GM21619 (cell line): ENCODE data around the gene WBP1L.
A peak's percentile ranks its signal among the peaks of the same experiment; 100 is the strongest.
"Not testable (repeated sequence)": the region's sequence is repeated elsewhere in the genome, so short reads cannot be mapped to it uniquely, and the experiment has no call there.

Source experiments
- ATAC-seq: cut with Tn5 transposase; IDR thresholded peaks from one replicate; pipeline ENCODE4 v1.9.1; 2021; ENCODE audit not compliant: unreplicated experiment

Gene WBP1L

GRCh38 chr10:102743588-102744373 lies at the start of gene WBP1L:
Gene WBP1L (plus strand): TSS chr10:102743948. CDS start chr10:102744054, 106 bp downstream.
- ATAC-seq: peak; percentile 95

GRCh38 chr10:102695401-102695800 lies 48.3 kb upstream of the WBP1L start:
- not testable (repeated sequence) for ATAC-seq

GRCh38 chr10:102696736-102697135 lies 47.0 kb upstream of the WBP1L start:
- no peak for ATAC-seq

- no peak for ATAC-seq
Measured at GRCh38 chr10:102698894-102699293, 44.9 kb upstream of the WBP1L start.

- no peak for ATAC-seq
Measured at GRCh38 chr10:102701272-102701671, 42.5 kb upstream of the WBP1L start.

- ATAC-seq: no peak
Measured at GRCh38 chr10:102701796-102702195, 42.0 kb upstream of the WBP1L start.

GRCh38 chr10:102702742-102703141 lies 41.0 kb upstream of the WBP1L start:
- no peak for ATAC-seq

- no peak for ATAC-seq
Measured at GRCh38 chr10:102704915-102705314, 38.8 kb upstream of the WBP1L start.

- no peak for ATAC-seq
Measured at GRCh38 chr10:102705531-102705930, 38.2 kb upstream of the WBP1L start.

GRCh38 chr10:102710609-102711008 lies 33.1 kb upstream of the WBP1L start:
- no peak for ATAC-seq

GRCh38 chr10:102712089-102712488 lies 31.7 kb upstream of the WBP1L start:
- no peak for ATAC-seq

GRCh38 chr10:102712843-102713538 lies 30.8 kb upstream of the WBP1L start:
- ATAC-seq: no peak

- ATAC-seq: peak; percentile 27
Measured at GRCh38 chr10:102713539-102713813, 30.3 kb upstream of the WBP1L start.

- ATAC-seq: peak; percentile 71
Measured at GRCh38 chr10:102713814-102714620, 29.7 kb upstream of the WBP1L start, which contains the start of gene ARL3. Gene ARL3 (minus strand): TSS chr10:102714397. CDS start chr10:102714275, 122 bp downstream.

- peak; percentile 22 for ATAC-seq
Measured at GRCh38 chr10:102714621-102715455, 28.9 kb upstream of the WBP1L start, which contains the start of gene SFXN2. Gene SFXN2 (plus strand): TSS chr10:102714636. CDS start chr10:102726637, 12,001 bp downstream.

- ATAC-seq: no peak
Measured at GRCh38 chr10:102715880-102716279, 27.9 kb upstream of the WBP1L start.

GRCh38 chr10:102716900-102717565 lies 26.7 kb upstream of the WBP1L start:
- ATAC-seq: not testable (repeated sequence)

- no peak for ATAC-seq
Measured at GRCh38 chr10:102718220-102718619, 25.5 kb upstream of the WBP1L start.

- no peak for ATAC-seq
Measured at GRCh38 chr10:102720337-102720736, 23.4 kb upstream of the WBP1L start.

- no peak for ATAC-seq
Measured at GRCh38 chr10:102720775-102721301, 22.9 kb upstream of the WBP1L start.
